ENCODE data around the gene PCSK6. TPM values are rescaled to one million over a fixed set of nuclear protein-coding genes. Genes with fewer than 3 reads are reported as not detected.

The PCSK6 gene
- total RNA-seq, 4 donors from 2014 or later = 1.4 to 12.8 (median 6.9) TPM

- Histone ChIP-seq H3K27ac (no peak overlapping the region), H3K36me3 (no peaks in the 10 kb centered on the region), H3K9me3 (no peaks in the 10 kb centered on the region), H3K4me3 (no peak overlapping the region), H3K27me3 (no peaks in the 10 kb centered on the region), H3K4me1 (no peaks in the 10 kb centered on the region)
- no peak for DNase-seq
- intact Hi-C loops (cut with DNase I; ENCODE audit: low total_unique reads) = no loop called here
- TF ChIP-seq POLR2A (IDR thresholded peaks at IDR 0.05) (no peak), CTCF (IDR thresholded peaks at IDR 0.05) (no peak)
These were observed 164.9 kb downstream of the PCSK6 start for GRCh38 chr15:101324524-101325177.

GRCh38 chr15:101323793-101324523, 165.5 kb downstream of the PCSK6 start:
- no peak for DNase-seq
- H3K36me3 ChIP-seq = no peaks in the 10 kb centered on the region
- H3K27me3 ChIP-seq = no peaks in the 10 kb centered on the region
- H3K4me1 ChIP-seq = no peaks in the 10 kb centered on the region
- no peaks in the 10 kb centered on the region for H3K9me3 ChIP-seq
- TF ChIP-seq CTCF (IDR thresholded peaks at IDR 0.05) = no peak
- TF ChIP-seq POLR2A (IDR thresholded peaks at IDR 0.05) = no peak
- no peak overlapping the region for H3K27ac ChIP-seq
- H3K4me3 ChIP-seq = no peak overlapping the region
- intact Hi-C loops (cut with DNase I; ENCODE audit: low total_unique reads) = no loop called here

- TF ChIP-seq CTCF (IDR thresholded peaks at IDR 0.05) (no peak), POLR2A (IDR thresholded peaks at IDR 0.05) (no peak)
- no peaks in the 10 kb centered on the region for H3K4me1 ChIP-seq
- no peak for DNase-seq
- H3K27me3 ChIP-seq = no peaks in the 10 kb centered on the region
- H3K9me3 ChIP-seq = no peaks in the 10 kb centered on the region
- no peak overlapping the region for H3K27ac ChIP-seq
- intact Hi-C loops (cut with DNase I; ENCODE audit: low total_unique reads) = no loop called here
- no peak overlapping the region for H3K4me3 ChIP-seq
- H3K36me3 ChIP-seq = no peaks in the 10 kb centered on the region
These were observed 166.5 kb downstream of the PCSK6 start for GRCh38 chr15:101322854-101323477.

GRCh38 chr15:101322016-101322695, 167.4 kb downstream of the PCSK6 start:
- H3K9me3 ChIP-seq = no peaks in the 10 kb centered on the region
- H3K4me1 ChIP-seq = no peaks in the 10 kb centered on the region
- intact Hi-C loops (cut with DNase I; ENCODE audit: low total_unique reads) = no loop called here
- TF ChIP-seq POLR2A (IDR thresholded peaks at IDR 0.05) (no peak), CTCF (IDR thresholded peaks at IDR 0.05) (no peak)
- no peaks in the 10 kb centered on the region for H3K36me3 ChIP-seq
- H3K27me3 ChIP-seq = no peaks in the 10 kb centered on the region
- DNase-seq = no peak
- no peak overlapping the region for H3K4me3 ChIP-seq
- no peak overlapping the region for H3K27ac ChIP-seq

Measured in uterus (tissue), 4 donors.